ENCODE data around the gene SPTBN5. TPM values are rescaled to one million over a fixed set of nuclear protein-coding genes. Genes with fewer than 3 reads are reported as not detected.

The SPTBN5 gene
- total RNA-seq, 2 experiments from 2014 or later, result 1.2 to 1.5 TPM

- DNase-seq, result peak; percentile 95
- peaks cover 48% of the 10 kb centered on the region for H3K4me1 Mint-ChIP-seq
- H3K36me3 Mint-ChIP-seq (ENCODE audit: low read depth), result peaks cover 23% of the 10 kb centered on the region
- no peaks in the 10 kb centered on the region for H3K9me3 Mint-ChIP-seq
- peak within 1 kb of the TSS; percentile 79 for H3K27ac Mint-ChIP-seq
- no peaks in the 10 kb centered on the region for H3K27me3 Mint-ChIP-seq
- ChIA-PET POLR2A (interaction anchor here (0.6 kb wide), 1 partner anchor 1756 kb away, joined by 4 read pairs; no protein-coding TSS in a partner anchor), CTCF (interaction anchor here (0.6 to 2.9 kb wide), 2 partner anchors 47 to 54 kb away, joined by 6 to 8 read pairs; partner anchors contain the start of gene MAPKBP1)
- peak within 1 kb of the TSS; percentile 84 for H3K4me3 Mint-ChIP-seq
Observed at GRCh38 chr15:41827880-41828806, 65.7 kb downstream of the SPTBN5 start, which contains the start of gene JMJD7. Gene JMJD7 (plus strand): TSS chr15:41828092. CDS start chr15:41828125, 33 bp downstream.

GRCh38 chr15:41827290-41827879, 66.5 kb downstream of the SPTBN5 start:
- DNase-seq, result no peak
- peaks cover 19% of the 10 kb centered on the region for H3K36me3 Mint-ChIP-seq (ENCODE audit: low read depth)
- ChIA-PET POLR2A (no interaction called here), CTCF (interaction anchor here (0.6 to 2.9 kb wide), 3 partner anchors 50 to 77 kb away, joined by 3 to 8 read pairs (median 3); partner anchors contain the start of gene MAPKBP1)
- peaks cover 41% of the 10 kb centered on the region for H3K4me1 Mint-ChIP-seq
- H3K27me3 Mint-ChIP-seq, result no peaks in the 10 kb centered on the region
- H3K4me3 Mint-ChIP-seq, result peak overlapping the region; percentile 84
- H3K27ac Mint-ChIP-seq, result peak overlapping the region; percentile 79
- no peaks in the 10 kb centered on the region for H3K9me3 Mint-ChIP-seq

GRCh38 chr15:41825572-41826535, 68.0 kb downstream of the SPTBN5 start:
- ChIA-PET CTCF (interaction anchor here (1.5 to 2.9 kb wide), 2 partner anchors 13 to 52 kb away, joined by 6 to 8 read pairs; partner anchors contain the start of gene MAPKBP1), POLR2A (no interaction called here)
- no peaks in the 10 kb centered on the region for H3K9me3 Mint-ChIP-seq
- no peaks in the 10 kb centered on the region for H3K27me3 Mint-ChIP-seq
- H3K4me3 Mint-ChIP-seq, result peak overlapping the region; percentile 51
- peaks cover 11% of the 10 kb centered on the region for H3K36me3 Mint-ChIP-seq (ENCODE audit: low read depth)
- H3K4me1 Mint-ChIP-seq, result peaks cover 26% of the 10 kb centered on the region
- no peak for DNase-seq
- peak overlapping the region; percentile 14 for H3K27ac Mint-ChIP-seq

GRCh38 chr15:41825145-41825544, 68.7 kb downstream of the SPTBN5 start:
- Mint-ChIP-seq H3K4me1 (peaks cover 20% of the 10 kb centered on the region), H3K9me3 (no peaks in the 10 kb centered on the region), H3K27ac (no peak overlapping the region), H3K4me3 (no peak overlapping the region), H3K36me3 (ENCODE audit: low read depth) (peaks cover 11% of the 10 kb centered on the region), H3K27me3 (no peaks in the 10 kb centered on the region)
- ChIA-PET POLR2A (no interaction called here), CTCF (interaction anchor here (0.9 to 1.5 kb wide), 2 partner anchors 13 to 147 kb away, joined by 3 to 6 read pairs; partner anchors contain the start of gene EHD4)
- no peak for DNase-seq

GRCh38 chr15:41824062-41824745, 69.6 kb downstream of the SPTBN5 start:
- Mint-ChIP-seq H3K4me3 (no peak overlapping the region), H3K27ac (no peak overlapping the region), H3K27me3 (no peaks in the 10 kb centered on the region), H3K9me3 (no peaks in the 10 kb centered on the region), H3K36me3 (ENCODE audit: low read depth) (peaks cover 9% of the 10 kb centered on the region), H3K4me1 (peaks cover 11% of the 10 kb centered on the region)
- POLR2A ChIA-PET, result no interaction called here
- CTCF ChIA-PET, result interaction anchor here (0.6 to 1.9 kb wide), 5 partner anchors 13 to 712 kb away, joined by 3 to 5 read pairs (median 3); partner anchors contain the start of genes EHD4 and PLA2G4B
- no peak for DNase-seq

GRCh38 chr15:41823502-41823901, 70.4 kb downstream of the SPTBN5 start:
- Mint-ChIP-seq H3K36me3 (ENCODE audit: low read depth) (peaks cover 11% of the 10 kb centered on the region), H3K27me3 (no peaks in the 10 kb centered on the region), H3K27ac (no peak overlapping the region), H3K4me1 (peaks cover 5% of the 10 kb centered on the region), H3K9me3 (no peaks in the 10 kb centered on the region), H3K4me3 (no peak overlapping the region)
- ChIA-PET CTCF (interaction anchor here (0.6 to 1.9 kb wide), 5 partner anchors 13 to 712 kb away, joined by 3 to 5 read pairs (median 3); partner anchors contain the start of gene PLA2G4B), POLR2A (no interaction called here)
- no peak for DNase-seq

- no peak for DNase-seq
- peaks cover 4% of the 10 kb centered on the region for H3K4me1 Mint-ChIP-seq
- no peaks in the 10 kb centered on the region for H3K9me3 Mint-ChIP-seq
- POLR2A ChIA-PET, result no interaction called here
- no peaks in the 10 kb centered on the region for H3K27me3 Mint-ChIP-seq
- H3K4me3 Mint-ChIP-seq, result no peak overlapping the region
- CTCF ChIA-PET, result interaction anchor here (0.7 to 1.9 kb wide), 2 partner anchors 22 to 50 kb away, joined by 3 to 5 read pairs; no protein-coding TSS in a partner anchor
- H3K36me3 Mint-ChIP-seq (ENCODE audit: low read depth), result peaks cover 11% of the 10 kb centered on the region
- no peak overlapping the region for H3K27ac Mint-ChIP-seq
Observed at GRCh38 chr15:41822957-41823356, 70.9 kb downstream of the SPTBN5 start.

- Mint-ChIP-seq H3K36me3 (ENCODE audit: low read depth) (peaks cover 13% of the 10 kb centered on the region), H3K4me1 (peaks cover 2% of the 10 kb centered on the region), H3K27me3 (no peaks in the 10 kb centered on the region), H3K4me3 (no peak overlapping the region), H3K9me3 (no peaks in the 10 kb centered on the region), H3K27ac (no peak overlapping the region)
- no peak for DNase-seq
- ChIA-PET POLR2A (no interaction called here), CTCF (interaction anchor here (0.8 to 1.9 kb wide), 2 partner anchors 11 to 50 kb away, joined by 3 to 5 read pairs; no protein-coding TSS in a partner anchor)
Observed at GRCh38 chr15:41822471-41822870, 71.4 kb downstream of the SPTBN5 start.

- CTCF ChIA-PET, result interaction anchor here (0.6 to 1.3 kb wide), 3 partner anchors 10 to 47 kb away, joined by 3 read pairs; partner anchors contain the start of gene MAPKBP1
- POLR2A ChIA-PET, result no interaction called here
- H3K36me3 Mint-ChIP-seq (ENCODE audit: low read depth), result peaks cover 15% of the 10 kb centered on the region
- H3K4me3 Mint-ChIP-seq, result no peak overlapping the region
- H3K27me3 Mint-ChIP-seq, result no peaks in the 10 kb centered on the region
- peaks cover 2% of the 10 kb centered on the region for H3K4me1 Mint-ChIP-seq
- no peak for DNase-seq
- H3K27ac Mint-ChIP-seq, result no peak overlapping the region
- H3K9me3 Mint-ChIP-seq, result no peaks in the 10 kb centered on the region
Observed at GRCh38 chr15:41821831-41822230, 72.0 kb downstream of the SPTBN5 start.

- ChIA-PET POLR2A (no interaction called here), CTCF (interaction anchor here (0.6 to 1.4 kb wide), 5 partner anchors 9 to 46 kb away, joined by 3 to 7 read pairs (median 3); partner anchors contain the start of gene MAPKBP1)
- Mint-ChIP-seq H3K4me1 (no peaks in the 10 kb centered on the region), H3K4me3 (no peak overlapping the region), H3K27ac (peak overlapping the region; percentile 54), H3K36me3 (ENCODE audit: low read depth) (peaks cover 17% of the 10 kb centered on the region), H3K27me3 (no peaks in the 10 kb centered on the region), H3K9me3 (no peaks in the 10 kb centered on the region)
- DNase-seq, result no peak
Observed at GRCh38 chr15:41820791-41821423, 72.9 kb downstream of the SPTBN5 start.

- POLR2A ChIA-PET, result no interaction called here
- DNase-seq, result no peak
- Mint-ChIP-seq H3K27ac (peak overlapping the region; percentile 3), H3K4me1 (no peaks in the 10 kb centered on the region), H3K36me3 (ENCODE audit: low read depth) (peaks cover 17% of the 10 kb centered on the region), H3K9me3 (no peaks in the 10 kb centered on the region), H3K4me3 (no peak overlapping the region), H3K27me3 (no peaks in the 10 kb centered on the region)
- CTCF ChIA-PET, result interaction anchor here (1.4 kb wide), 1 partner anchor 8 kb away, joined by 7 read pairs; no protein-coding TSS in a partner anchor
Observed at GRCh38 chr15:41819455-41820050, 74.3 kb downstream of the SPTBN5 start.
